Measurements from ENCODE around the gene KLK14. TPM values are rescaled to one million over a fixed set of nuclear protein-coding genes. Genes with fewer than 3 reads are reported as not detected.

The KLK14 gene
- total RNA-seq, 1 donor from 2014 or later, result not detected

GRCh38 chr19:51036519-51036918 is 46.2 kb downstream of the KLK14 start:
- no peak for ATAC-seq

GRCh38 chr19:51034704-51035103 is 48.0 kb downstream of the KLK14 start, which contains the start of gene KLK12:
TSS of gene KLK12 (minus strand) at chr19:51035002. CDS start at chr19:51034621, 381 bp downstream.
- no peak for DNase-seq
- no peaks in the 10 kb centered on the region for H3K4me1 ChIP-seq
- intact Hi-C loops (cut with DNase I), result no loop called here
- no peak for TF ChIP-seq CTCF (IDR thresholded peaks at IDR 0.05)
- H3K36me3 ChIP-seq, result no peaks in the 10 kb centered on the region
- no peak for ATAC-seq
- H3K9me3 ChIP-seq, result no peaks in the 10 kb centered on the region
- H3K4me3 ChIP-seq, result no peak within 1 kb of the TSS
- no peak within 1 kb of the TSS for H3K27ac ChIP-seq
- H3K27me3 ChIP-seq, result peaks cover 8% of the 10 kb centered on the region

More at GRCh38 chr19:51036519-51036918, 46.2 kb downstream of the KLK14 start:
- H3K9me3 ChIP-seq, result no peaks in the 10 kb centered on the region
- TF ChIP-seq CTCF (IDR thresholded peaks at IDR 0.05), result no peak
- H3K4me3 ChIP-seq, result no peak overlapping the region
- H3K4me1 ChIP-seq, result no peaks in the 10 kb centered on the region
- no peak for DNase-seq
- H3K27me3 ChIP-seq, result peaks cover 8% of the 10 kb centered on the region
- no peaks in the 10 kb centered on the region for H3K36me3 ChIP-seq
- H3K27ac ChIP-seq, result no peak overlapping the region
- intact Hi-C loops (cut with DNase I), result no loop called here

- H3K36me3 ChIP-seq, result no peaks in the 10 kb centered on the region
- H3K4me1 ChIP-seq, result no peaks in the 10 kb centered on the region
- no peak overlapping the region for H3K4me3 ChIP-seq
- intact Hi-C loops (cut with DNase I), result no loop called here
- H3K27me3 ChIP-seq, result peaks cover 21% of the 10 kb centered on the region
- ATAC-seq (no peak), DNase-seq (peak; percentile 60)
- no peak overlapping the region for H3K27ac ChIP-seq
- no peak for TF ChIP-seq CTCF (IDR thresholded peaks at IDR 0.05)
- H3K9me3 ChIP-seq, result no peaks in the 10 kb centered on the region
Observed at GRCh38 chr19:51031880-51032225, 50.8 kb downstream of the KLK14 start.

GRCh38 chr19:51031220-51031879 is 51.3 kb downstream of the KLK14 start:
- Histone ChIP-seq H3K4me1 (no peaks in the 10 kb centered on the region), H3K9me3 (no peaks in the 10 kb centered on the region), H3K27ac (no peak overlapping the region), H3K27me3 (peaks cover 26% of the 10 kb centered on the region), H3K4me3 (no peak overlapping the region), H3K36me3 (no peaks in the 10 kb centered on the region)
- no peak for TF ChIP-seq CTCF (IDR thresholded peaks at IDR 0.05)
- peak; percentile 1 for DNase-seq
- no peak for ATAC-seq
- intact Hi-C loops (cut with DNase I), result no loop called here

- Histone ChIP-seq H3K4me1 (no peaks in the 10 kb centered on the region), H3K9me3 (no peaks in the 10 kb centered on the region), H3K4me3 (no peak overlapping the region), H3K36me3 (no peaks in the 10 kb centered on the region), H3K27ac (no peak overlapping the region), H3K27me3 (peaks cover 32% of the 10 kb centered on the region)
- no peak for TF ChIP-seq CTCF (IDR thresholded peaks at IDR 0.05)
- intact Hi-C loops (cut with DNase I), result no loop called here
- no peak for ATAC-seq
- peak; percentile 7 for DNase-seq
Observed at GRCh38 chr19:51030631-51031030, 52.1 kb downstream of the KLK14 start.

- Histone ChIP-seq H3K36me3 (no peaks in the 10 kb centered on the region), H3K27me3 (peaks cover 34% of the 10 kb centered on the region), H3K9me3 (no peaks in the 10 kb centered on the region), H3K4me1 (no peaks in the 10 kb centered on the region), H3K4me3 (no peak overlapping the region), H3K27ac (no peak overlapping the region)
- DNase-seq (no peak), ATAC-seq (no peak)
- no peak for TF ChIP-seq CTCF (IDR thresholded peaks at IDR 0.05)
- intact Hi-C loops (cut with DNase I), result no loop called here
Observed at GRCh38 chr19:51029718-51030117, 53.0 kb downstream of the KLK14 start.
